HG02840 (cell line): ENCODE results near the gene MCU.
"Not testable (repeated sequence)": the region's sequence is repeated elsewhere in the genome, so short reads cannot be mapped to it uniquely, and the experiment has no call there.

Experiments
- ATAC-seq: cut with Tn5 transposase; IDR thresholded peaks from one replicate; pipeline ENCODE4 v1.9.1; 2021; ENCODE audit warnings: mild to moderate bottlenecking, moderate library complexity, moderate number of reproducible peaks; ENCODE audit not compliant: unreplicated experiment, low FRiP score

MCU gene, protein sequence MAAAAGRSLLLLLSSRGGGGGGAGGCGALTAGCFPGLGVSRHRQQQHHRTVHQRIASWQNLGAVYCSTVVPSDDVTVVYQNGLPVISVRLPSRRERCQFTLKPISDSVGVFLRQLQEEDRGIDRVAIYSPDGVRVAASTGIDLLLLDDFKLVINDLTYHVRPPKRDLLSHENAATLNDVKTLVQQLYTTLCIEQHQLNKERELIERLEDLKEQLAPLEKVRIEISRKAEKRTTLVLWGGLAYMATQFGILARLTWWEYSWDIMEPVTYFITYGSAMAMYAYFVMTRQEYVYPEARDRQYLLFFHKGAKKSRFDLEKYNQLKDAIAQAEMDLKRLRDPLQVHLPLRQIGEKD

DNA sequence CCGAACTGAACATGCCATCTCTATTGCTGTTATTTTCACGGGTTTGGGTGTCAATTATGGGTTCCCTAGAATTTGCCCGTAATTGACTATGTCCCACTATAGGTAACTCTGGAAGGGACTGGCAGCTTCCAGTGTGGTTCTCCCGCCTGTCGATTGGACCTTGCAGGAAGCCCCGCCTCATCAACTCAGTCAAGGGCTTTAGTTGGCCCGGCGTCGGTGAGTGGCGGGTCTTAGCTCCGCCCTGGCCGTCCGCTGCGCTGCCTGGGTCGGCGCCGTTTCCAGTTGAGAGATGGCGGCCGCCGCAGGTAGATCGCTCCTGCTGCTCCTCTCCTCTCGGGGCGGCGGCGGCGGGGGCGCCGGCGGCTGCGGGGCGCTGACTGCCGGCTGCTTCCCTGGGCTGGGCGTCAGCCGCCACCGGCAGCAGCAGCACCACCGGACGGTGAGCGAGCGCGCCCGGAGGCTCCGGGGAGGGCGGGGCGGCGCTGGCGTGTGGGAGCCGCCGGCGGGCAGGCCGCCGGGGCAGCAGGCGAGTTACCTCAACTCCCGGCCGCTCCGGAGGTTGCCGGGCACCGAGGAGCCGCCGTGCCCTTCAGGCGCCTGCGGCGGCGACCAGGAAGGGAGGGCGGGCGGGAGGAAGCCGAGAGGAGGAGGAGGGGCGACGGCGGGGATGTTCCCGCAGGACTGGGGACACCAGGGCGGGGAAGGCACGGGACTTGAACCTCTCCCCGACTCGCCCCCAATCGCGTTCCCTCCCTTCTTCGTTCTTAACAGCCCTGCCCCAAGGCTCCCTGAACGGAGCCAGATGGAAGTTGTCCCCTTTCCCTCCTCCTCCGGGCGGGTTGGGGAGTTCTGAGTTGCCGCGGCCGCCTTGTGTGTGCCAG, at the start of gene MCU:
TSS of gene MCU (plus strand) at position 281 of the 881 bp plus-strand sequence. CDS start at position 290, 9 bp downstream.
- ATAC-seq, result peak; percentile 90

DNA sequence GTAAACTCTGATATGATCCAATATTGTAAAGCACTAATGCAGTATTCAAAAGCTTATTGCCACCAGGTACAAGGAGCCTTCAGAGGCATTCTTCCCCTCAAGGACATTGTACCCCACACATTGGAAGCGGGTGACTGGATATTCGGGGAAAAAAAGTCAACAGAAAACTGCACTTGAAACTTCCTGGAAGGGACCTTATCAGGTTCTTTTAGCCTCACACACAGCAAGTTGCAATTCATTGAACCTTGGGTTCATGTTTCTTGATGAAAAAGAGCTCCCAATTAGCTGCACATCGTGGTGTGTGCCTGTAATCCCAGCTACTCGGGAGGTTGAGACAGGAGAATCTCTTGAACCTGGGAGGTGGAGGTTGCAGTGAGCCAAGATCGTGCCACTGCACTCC, 49.6 kb upstream of the MCU start:
- no peak for ATAC-seq

DNA sequence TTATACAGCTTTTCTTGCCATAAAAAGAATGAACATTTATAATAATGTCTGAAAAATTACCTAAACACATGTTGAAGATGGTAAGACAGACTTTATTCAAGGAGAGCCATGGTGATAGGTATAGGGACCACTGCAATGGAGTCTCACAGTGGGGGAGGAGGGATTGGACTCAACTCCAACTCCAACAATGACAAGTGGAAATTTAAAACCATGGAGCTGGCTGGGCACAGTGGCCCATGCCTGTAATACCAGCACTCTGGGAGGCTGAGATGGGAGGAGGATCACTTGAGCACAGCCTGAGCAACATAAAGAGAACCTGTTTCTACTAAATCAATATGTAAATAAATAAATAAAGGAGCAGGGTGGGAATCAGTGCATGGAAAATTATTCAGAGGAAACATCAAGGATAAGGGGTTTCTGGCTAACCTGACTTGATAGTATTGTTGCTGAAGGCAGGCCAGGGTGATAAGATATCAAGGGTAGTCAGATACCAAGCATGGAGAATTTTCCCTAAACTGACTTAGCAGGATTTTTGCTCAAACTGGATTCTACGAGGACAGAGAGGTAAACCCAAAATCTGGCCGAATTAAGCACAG, 46.6 kb upstream of the MCU start:
- no peak for ATAC-seq

DNA sequence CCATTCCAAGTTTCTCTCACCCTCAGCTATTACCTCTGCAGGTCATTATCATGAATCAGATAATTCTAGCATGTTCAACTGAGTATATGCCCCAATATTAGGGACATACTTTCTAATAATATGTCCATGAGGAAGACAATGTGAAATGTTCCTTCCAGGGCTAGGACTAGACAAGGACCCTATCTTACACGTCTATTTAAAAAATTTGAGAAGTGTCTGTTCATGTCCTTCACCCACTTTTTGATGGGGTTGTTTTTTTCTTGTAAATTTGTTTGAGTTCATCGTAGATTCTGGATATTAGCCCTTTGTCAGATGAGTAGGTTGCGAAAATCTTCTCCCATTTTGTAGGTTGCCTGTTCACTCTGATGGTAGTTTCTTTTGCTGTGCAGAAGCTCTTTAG, 45.0 kb upstream of the MCU start:
- ATAC-seq, result not testable (repeated sequence)

DNA sequence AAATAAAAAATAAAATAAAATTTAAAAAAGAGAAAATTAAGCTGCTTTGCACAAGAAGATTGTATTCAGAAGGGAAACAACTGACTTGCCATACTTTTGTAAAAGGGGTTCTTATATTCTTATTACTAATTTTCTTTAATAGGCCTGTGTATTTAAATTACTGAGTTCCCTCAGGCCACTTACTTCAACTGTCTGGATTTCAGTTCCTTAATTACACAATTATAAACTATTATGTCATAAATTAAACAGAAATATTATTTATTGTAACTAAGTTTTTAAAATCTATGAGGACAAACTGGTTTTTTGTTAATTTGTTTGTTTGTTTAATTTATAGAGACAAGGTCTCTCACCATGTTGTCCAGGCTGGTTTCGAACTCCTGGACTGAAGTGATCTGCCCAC, 43.6 kb upstream of the MCU start:
- ATAC-seq, result no peak

DNA sequence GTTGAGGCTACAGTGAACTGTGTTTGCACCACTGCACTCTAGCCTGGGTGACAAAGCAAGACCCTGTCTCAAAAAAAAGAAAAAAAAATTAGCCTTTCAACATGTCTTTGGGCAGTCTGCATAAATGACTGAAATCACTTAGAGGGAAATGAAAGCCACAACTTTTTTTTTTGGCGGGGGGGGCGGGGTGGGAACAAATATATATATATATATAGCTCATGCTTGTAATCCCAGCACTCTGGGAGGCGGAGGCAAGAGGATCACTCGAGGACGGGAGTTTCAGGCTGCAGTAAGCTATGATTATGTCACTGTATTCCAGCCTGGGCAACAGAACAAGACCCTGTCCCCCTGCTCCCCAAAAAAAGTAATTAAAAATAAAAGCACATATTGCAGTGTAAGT, 42.7 kb upstream of the MCU start:
- no peak for ATAC-seq

DNA sequence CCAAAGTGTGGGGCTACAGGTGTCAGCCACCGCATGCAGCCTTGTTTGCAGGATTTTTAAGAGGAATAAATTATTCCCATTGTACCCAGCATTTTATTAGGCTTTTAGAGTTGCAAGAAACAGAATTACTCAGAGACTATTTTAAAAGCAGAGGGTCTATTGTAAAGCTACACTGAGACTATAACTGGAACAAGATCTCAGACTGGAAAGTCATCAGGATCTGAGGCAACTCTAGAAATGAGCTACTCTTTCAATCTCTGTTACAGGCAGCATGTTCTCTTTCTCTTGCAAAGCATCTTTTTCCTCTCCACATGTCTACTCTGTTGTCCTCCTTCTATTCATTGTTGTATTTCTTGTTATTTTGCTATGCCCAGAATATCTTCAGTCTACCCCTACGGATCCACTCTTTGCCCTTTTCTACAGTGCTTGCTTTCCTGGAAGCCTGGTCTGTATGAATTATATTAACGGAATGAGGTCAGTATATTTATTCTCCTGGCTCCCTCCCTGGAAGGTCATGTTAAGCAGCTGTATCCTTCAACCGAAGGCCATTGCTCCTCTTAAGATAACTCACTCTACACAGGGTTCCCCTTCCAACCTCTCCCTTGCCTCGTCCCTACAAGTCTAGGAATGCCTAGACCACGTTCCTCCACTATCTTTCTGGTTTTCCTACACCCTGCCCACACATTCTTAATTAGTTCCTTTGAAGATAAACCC, 38.4 kb upstream of the MCU start:
- no peak for ATAC-seq

DNA sequence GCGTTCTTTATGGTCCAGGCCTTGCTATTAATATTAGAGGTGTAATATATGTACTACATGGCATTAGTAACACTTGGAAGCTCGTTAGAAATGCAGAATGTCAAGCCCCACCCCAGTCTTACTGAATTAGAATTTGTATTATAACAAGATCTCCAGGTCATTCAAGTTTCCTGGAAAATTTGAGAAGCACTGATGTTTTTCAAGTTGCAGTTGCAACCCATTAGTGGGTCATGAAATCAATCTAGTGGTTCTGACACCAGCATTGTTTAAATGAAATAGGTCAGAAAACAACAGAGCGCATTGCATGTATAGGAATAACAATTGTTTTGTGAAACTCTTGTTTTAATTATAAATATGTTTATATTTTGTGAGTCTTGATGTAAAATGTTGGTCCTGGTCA, 37.2 kb upstream of the MCU start:
- ATAC-seq, result no peak

DNA sequence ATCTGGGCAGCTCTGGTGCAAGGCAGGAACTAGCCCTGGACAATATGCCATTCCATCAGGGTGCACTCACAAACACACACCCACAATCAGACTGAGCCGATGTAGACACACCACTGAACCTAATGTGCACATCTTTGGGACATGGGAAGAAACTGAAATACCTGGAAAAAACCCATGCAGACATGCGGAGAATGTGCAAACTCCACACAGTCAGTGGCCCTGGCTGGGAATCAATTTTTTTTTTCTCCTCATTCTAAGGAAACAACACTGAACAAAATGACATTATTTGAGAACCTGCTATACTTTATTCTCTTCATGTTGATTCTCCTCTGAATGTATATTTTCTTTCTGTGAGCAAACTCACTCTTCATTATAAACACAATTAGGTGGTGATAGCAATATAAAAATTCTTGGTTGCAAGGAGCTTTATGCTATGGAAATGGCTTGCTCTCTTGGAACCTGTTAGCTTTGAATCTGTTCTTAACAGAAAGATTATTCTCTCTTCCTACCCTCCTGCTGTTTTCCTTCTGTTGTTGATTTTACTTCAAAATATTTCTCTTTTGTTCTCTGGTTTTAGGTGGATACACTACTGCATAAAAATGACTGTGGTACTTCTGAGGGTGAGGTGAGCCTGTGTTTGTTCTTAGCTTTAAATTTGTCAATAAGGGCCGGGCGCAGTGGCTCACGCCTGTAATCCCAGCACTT, 33.1 kb upstream of the MCU start:
- ATAC-seq, result no peak

DNA sequence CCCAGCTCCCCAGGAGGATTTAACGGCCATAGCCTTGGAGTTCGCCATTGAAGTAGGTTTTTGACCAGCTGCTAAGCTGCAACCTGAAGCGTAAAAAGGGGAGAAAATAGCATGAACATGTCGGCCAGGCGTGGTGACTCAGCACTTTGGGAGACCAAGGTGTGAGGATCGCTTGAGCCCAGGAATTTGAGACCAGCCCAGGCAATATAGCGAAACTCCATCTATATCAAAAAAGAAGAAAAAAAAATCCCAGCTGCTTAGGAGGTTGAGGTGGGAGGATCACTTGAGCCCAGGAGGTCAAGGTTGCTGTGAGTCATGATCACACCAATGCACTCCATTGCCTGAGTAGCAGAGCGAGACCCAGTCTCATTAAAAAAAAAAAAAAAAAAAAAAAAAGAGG, 32.2 kb upstream of the MCU start:
- no peak for ATAC-seq

DNA sequence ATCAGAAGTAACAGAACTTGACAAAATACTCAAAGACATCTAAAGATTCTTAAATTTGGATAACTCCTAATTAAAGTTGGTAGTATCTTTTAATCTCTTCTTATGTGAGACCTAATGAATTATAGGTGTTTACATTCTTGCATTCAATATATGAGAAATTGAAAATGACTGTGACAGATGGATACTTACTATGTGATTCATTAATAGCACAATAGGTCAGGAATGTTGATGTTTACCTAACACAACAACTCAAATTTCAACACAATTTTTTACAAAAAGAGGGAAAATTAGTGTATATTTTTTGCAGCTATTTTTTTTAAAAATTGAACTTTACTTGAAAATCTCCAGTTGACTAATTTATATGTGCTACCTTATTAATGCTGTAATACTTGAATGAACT, 31.7 kb upstream of the MCU start:
- ATAC-seq, result no peak

DNA sequence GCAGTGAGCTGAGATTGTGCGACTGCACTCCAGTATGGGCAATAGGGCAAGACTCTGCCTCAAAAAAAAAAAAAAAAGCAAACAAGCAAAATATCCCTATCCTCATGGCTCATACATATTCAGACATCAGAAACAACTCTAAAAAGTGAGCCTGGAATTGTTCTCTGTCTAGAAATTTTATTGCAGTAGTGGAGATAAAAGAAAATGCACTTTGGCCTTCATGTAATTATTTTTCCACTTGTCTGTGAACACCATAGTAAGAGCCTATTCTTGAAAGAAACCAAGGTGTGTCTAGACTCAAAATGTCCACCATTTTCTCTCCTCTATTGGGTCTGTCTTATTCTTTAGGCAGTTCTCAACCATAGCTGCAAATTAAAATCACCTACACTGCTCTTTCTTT, 30.5 kb upstream of the MCU start:
- ATAC-seq, result no peak

DNA sequence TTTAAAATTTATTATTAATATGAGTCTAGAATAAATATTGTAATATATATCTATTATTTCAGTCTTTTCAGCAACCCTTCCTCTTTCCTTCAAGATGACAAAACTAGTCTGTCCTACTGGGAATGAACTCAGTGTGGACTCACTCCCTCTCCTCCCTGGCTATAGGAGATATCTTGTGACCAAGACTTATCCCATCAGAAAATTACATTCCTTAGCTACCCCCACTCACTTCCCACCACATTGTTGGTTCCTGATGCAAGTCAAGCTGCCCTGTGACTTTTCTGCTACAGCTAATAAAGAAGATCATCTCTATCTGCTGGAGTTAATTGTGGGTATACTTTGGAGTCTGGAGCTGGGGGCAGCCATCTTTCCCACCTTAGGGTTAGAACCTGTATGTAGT, 28.0 kb upstream of the MCU start:
- no peak for ATAC-seq

DNA sequence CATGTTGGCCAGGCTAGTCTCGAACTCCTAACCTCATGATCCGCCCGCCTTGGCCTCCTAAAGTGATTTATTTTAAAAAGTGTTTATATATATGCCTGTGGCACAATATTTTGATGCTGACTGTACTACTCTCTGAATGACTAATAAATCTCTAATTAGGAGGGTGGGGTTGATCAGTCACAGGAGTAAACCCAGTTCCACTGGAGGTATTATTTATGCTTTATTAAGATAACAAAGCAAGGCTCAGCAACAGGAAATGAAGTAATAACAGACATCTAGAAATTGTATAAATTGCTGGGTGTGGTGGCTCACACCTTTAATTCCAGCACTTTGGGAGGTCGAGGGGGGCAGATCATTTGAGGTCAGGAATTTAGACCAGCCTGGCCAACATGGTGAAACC, 26.0 kb upstream of the MCU start:
- no peak for ATAC-seq

DNA sequence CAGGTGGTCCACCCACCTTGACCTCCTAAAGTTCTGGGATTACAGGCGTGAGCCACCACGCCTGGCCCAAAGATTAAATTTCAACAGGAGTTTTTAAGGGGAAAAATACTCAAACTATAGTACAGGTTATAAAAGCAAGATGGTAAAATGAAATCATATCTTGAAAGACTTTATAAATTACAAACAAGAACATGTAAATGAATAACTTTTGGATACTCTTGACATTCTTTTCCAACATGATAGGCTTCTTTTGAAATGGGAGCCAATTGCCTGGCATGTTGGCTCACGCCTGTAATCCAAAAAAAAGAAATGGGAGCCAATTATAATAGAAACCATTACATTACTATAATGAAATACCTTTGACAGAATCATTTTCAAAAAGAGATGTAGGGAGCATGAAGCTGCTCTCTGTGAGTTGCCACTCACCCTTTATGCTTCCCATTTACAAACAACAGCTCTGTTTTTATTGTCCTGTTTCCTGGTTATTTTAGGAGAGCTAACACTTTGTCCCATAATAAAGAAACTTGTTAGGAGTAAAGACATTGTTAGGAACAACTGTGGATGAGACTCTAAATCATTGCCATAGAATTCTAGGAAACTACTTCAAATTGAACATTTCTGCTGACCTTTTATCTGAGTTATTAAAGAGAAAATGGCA, 24.6 kb upstream of the MCU start:
- no peak for ATAC-seq

DNA sequence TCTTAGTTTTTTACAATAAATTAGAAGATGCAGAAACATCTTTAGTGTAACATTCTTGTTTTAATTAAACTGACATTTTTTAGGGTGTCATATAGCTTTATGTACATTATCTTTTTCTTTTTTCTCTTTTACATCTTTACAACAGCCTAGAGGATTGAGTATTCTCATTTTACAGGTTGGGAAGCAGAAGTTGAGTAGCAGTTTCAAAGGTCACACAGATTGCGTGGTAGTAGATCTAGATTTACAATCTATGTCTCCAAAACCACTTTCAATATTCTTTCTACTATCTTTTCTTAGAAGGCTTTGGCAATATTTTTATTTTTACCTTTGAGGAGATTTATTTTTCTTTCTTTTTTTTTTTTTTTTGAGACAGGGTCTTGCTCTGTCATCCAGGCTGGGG, 18.7 kb upstream of the MCU start:
- ATAC-seq, result no peak

DNA sequence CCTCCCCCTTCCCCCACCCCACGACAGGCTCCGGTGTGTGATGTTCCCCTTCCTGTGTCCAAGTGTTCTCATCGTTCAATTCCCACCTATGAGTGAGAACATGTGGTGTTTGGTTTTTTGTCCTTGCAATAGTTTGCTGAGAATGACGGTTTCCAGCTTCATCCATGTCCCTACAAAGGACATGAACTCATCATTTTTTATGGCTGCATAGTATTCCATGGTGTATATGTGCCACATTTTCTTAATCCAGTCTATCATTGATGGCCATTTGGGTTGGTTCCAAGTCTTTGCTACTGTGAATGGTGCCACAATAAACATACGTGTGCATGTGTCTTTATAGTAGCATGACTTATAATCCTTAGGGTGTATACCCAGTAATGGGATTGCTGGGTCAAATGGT, 17.8 kb upstream of the MCU start:
- not testable (repeated sequence) for ATAC-seq

DNA sequence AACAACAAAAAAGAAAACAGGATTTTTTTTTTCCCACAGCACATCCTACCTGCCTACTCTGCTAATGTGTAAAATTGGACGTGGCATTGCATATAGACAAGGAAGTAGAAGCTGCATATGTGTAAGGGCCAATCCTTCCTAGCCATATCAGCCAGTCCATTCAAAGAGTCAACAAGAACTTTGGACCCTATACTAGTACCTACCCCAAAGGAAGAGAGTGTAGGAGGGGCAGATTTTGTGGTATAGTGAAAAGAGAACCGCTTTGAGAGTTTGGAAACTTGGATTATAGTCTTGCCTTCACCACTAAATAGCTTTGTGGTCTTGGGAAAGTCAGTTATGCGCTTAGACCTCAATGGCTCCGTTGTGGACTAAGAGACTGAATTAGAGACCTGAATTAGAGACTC, 12.1 kb upstream of the MCU start:
- no peak for ATAC-seq

DNA sequence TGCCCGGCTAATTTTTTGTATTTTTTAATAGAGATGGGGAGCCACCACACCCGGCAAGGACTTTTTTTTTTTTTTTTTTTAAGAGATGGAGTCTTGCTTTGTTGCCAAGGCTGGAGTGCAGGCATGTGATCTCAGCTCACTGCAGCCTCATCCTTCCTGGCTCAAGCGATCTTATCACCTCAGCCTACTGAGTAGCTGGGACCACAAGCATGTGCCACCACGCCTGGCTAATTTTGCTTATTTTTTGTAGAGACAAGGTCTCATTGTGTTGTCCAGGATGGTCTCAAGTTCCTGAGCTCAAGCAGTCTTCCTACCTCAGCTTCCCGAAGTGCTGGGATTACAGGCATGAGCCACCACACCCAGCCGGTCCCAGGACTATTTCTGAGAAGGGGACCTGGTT, 9.3 kb upstream of the MCU start:
- no peak for ATAC-seq
